Measurements from ENCODE around the gene COTL1.

COTL1 gene

DNA sequence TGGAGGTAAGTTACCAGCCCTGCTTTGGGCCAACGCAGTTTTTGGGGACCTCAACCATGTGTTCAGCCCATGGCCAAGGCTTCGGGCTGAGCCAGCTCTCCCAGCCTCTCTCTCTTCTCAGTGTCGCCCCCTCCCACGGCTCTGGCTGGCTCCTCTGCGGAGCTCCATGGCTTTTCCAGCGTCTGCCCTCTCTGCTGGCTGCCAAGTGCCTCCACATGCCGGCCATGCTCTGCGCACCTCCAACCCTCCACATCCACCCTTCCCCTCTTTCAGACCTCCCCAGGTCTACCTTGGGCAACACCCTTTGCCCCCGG, 23.2 kb downstream of the COTL1 start:
- DNase-seq = no peak

- DNase-seq = peak; percentile 94
Measured at GRCh38 chr16:84593825-84594724, 23.8 kb downstream of the COTL1 start.

DNA sequence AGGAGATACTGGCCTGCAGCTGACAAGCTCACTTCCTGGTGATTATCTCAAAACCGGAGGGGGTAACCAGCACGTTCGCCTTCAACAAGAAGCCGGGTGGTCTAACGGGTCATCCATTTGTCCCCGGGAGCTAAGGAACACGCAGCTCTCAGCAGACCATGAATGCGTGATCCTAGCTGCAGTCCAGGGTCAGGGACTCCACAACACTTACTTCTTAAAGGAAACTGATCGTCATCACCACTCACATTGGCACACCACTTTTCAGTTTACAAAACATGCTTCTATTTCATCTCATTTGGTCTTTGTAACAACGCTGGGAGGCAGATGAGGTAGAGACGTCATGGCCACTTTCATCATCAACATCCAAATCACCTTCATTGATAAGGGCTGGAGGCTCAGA, 25.2 kb downstream of the COTL1 start:
- DNase-seq = no peak

GRCh38 chr16:84589975-84590719, 27.7 kb downstream of the COTL1 start:
- no peak for DNase-seq

DNA sequence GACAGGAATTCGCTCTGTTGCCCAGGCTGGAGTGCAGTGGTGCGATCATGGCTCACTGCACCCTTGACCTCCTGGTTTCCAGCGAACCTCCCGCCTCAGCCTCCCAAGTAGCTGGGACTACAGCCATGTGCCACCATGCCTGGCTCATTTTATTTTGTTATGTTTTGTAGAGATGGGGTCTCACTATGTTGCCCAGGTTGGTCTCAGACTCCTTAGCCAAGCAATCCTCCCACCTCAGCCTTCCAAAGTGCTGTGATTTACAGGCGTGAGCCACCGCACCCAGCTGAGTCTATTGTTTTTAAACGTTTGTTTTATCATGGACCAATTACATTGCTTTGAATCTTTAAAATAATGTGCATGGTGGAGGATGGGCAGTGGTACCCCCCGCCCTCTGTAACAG, 28.9 kb downstream of the COTL1 start:
- DNase-seq = no peak

- DNase-seq = no peak
Measured at GRCh38 chr16:84585886-84586285, 32.0 kb downstream of the COTL1 start.

GRCh38 chr16:84585467-84585866, 32.4 kb downstream of the COTL1 start:
- no peak for DNase-seq

DNA sequence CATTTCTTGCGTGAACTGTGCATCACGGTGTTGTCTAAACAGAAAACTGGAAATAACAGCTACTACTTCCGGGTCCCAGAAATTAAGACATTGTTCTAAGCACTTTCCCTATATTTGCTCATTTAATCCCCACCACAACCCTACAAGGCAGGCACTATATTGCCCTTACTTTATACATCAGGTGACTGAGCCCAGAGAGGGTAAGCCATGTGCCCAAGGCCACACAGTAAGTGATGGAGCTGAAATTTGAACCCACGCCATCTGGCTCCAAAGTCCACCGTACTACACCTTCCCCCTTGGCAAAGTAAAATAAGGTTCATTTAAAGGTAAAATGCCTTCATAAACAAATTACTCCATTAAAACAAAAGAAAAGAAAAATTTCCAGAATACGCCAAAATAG, 33.2 kb downstream of the COTL1 start:
- DNase-seq = no peak

- no peak for DNase-seq
Measured at GRCh38 chr16:84583995-84584394, 33.9 kb downstream of the COTL1 start.

DNA sequence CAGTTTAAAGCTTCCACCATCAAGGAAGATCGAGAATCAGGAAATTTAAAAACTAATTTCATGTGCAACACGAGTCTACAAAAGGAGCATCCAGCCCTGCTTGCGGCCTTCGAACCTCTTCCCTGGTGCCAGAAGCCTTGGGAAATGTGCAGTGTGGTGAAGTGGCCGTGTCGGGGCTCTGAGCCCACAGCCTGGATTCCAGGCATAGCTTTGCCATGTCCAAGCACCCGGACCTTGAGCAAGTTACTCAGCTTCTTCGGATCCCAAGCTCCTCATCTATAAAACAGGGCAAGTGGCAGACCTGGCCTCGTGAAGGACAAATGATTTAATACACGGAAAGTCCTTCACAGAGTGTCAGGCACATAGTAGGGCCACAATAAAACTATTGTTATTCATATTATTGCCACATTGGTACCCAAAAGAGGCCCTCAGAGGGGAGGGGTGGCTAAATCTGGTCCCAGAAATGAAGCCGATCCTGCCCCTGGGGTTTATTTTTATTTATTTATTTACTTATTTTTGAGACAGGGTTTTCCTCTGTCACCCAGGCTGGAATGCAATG, 34.8 kb downstream of the COTL1 start:
- no peak for DNase-seq

DNA sequence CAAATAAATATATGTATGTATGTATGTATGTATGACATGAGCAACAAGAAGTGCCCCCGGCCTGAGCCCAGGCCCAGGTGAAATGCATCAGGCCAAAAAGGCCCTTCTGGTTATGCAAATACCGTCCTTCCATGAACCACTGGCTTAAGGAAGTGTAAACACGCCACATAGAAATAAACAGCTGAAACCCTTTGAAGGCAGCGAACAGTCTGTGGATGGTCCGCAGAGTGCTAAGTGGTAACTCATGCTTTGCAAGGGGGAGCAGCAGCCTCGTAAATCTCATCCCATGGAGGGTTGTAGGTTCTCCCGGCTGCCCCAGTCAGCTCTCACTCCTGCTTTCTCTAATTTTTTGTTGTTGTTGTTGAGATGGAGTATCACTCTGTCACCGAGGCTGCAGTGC, 36.7 kb downstream of the COTL1 start:
- no peak for DNase-seq

GRCh38 chr16:84579936-84580335, 37.9 kb downstream of the COTL1 start:
- no peak for DNase-seq

DNA sequence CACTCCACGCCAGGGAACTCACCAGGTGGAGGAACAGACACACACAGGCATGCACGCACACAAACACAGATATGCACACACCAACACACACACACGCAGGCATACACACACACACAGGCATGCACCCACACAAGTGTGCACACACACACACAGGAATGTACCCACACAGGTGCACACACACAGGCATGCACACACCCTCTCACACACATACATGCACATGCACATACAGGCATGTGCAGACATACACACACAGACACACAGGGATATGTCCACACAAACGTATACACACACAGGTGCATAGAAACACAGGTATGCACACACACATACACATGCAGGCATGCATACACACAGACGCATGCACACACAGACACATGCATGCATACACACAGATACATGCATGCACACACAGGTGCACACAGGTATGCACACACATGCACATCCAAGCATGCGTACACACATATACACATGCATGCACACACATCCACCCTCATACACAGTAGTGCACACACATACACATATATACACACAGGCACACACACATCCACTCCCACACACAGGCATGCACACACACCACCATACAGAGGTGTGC, 39.2 kb downstream of the COTL1 start:
- no peak for DNase-seq

DNA sequence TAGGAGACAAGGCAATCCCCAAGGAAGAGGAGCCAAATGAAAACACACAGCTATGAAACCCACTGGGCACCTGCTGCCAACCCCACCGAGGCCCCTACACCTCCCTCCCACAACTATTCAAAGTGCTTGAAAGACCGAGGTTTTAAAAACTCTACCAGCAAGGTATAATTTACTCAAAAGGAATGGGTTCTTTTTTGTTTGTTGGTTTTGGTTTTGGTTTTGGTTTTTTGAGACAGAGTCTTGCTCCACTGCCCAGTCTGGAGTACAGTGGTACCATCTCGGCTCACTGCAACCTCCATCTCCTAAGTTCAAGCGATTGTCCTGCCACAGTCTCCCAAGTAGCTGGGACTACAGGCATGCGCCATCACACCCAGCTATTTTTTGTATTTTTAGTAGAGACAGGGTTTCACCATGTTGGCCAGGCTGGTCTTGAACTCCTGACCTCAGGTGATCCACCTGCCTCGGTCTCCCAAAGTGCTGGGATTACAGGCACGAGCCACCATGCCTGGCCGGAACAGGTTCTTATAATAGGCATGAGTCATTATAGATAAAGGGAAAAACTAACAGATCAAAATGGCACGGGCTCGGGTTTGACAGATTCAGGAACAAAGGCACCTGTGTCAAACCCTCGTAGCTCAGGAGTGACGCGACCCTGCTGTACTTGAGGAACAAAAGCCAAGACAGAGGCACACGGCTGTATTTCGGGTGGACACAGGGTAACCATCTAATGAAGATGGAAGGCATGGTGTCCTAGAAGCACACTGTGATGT, 40.7 kb downstream of the COTL1 start:
- no peak for DNase-seq

- no peak for DNase-seq
Measured at GRCh38 chr16:84575914-84576313, 42.0 kb downstream of the COTL1 start.

- DNase-seq = no peak
Measured at GRCh38 chr16:84574191-84574590, 43.7 kb downstream of the COTL1 start.

- no peak for DNase-seq
Measured at GRCh38 chr16:84572096-84572495, 45.8 kb downstream of the COTL1 start.

GRCh38 chr16:84571506-84571905, 46.4 kb downstream of the COTL1 start:
- DNase-seq = no peak

DNA sequence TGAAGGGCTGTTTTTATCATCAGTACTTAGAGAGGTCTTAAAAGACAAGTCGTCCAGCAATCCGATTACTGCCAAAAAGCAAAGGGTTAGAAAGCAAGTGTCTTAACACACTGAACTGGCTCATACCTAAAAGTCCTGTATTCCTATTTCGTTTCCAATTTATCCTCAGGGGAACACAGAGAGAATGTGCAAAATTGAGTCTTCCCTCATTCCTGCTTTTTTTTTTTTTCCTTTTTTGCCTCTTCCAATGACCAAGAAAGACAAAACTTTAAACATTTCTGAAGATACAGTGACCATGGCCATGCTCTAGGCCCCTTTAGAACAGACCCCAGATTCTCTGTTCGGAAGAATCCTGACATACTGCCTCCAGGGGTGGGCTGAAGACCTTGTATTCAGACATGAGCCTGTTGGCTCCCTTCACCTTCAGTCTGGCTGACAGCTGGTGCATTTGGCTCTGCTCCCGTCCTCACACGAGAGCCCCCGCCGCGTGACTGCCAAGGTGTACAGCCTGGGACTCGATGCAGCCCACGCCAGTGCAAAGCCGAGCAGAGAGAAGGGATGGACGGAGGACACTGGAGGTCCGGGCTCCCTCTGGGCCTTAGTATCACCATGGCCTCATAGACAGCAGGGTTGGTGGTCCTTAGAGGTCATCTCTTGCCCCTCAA, 47.0 kb downstream of the COTL1 start:
- no peak for DNase-seq

GRCh38 chr16:84569382-84569987, 48.4 kb downstream of the COTL1 start:
- no peak for DNase-seq

GRCh38 chr16:84568066-84568465, 49.8 kb downstream of the COTL1 start:
- no peak for DNase-seq

Data from activated CD4-positive, alpha-beta T cell treated with anti-CD3 and anti-CD28 coated beads, Interleukin-2, amount 50 U/mL, for 16 hours (primary cell).